Activated naive CD4-positive, alpha-beta T cell treated with anti-CD3 and anti-CD28 coated beads, Interleukin-2, amount 10 ng/mL, durations not matched to agents 7 days and 5 days (primary cell): ENCODE data around the gene LRRC4.

Source experiments
- CTCF ChIA-PET: fragments of 350-600 bp; sonication (Branson Sonifier 250); formaldehyde crosslinking; loops from one replicate; lab custom pipeline; 2021; ENCODE audit warnings: antibody characterized with exemption; lab: Charles Lee
- DNase-seq: peaks from one replicate; pipeline ENCODE4 v3.0.0-alpha.2; 2020
- H3K27ac Mint-ChIP-seq: one replicate; pipeline ENCODE4 v1.8.0; 2021; ENCODE audit warnings: mild to moderate bottlenecking, moderate library complexity, mixed read lengths
- H3K27me3 Mint-ChIP-seq: one replicate; pipeline ENCODE4 v1.8.0; 2021; ENCODE audit warnings: mild to moderate bottlenecking, mixed read lengths
- H3K36me3 Mint-ChIP-seq: one replicate; pipeline ENCODE4 v1.8.0; 2021; ENCODE audit warnings: mixed read lengths
- H3K4me1 Mint-ChIP-seq: one replicate; pipeline ENCODE4 v1.8.0; 2021; ENCODE audit warnings: mixed read lengths
- H3K4me3 Mint-ChIP-seq: one replicate; pipeline ENCODE4 v1.8.0; 2021; ENCODE audit warnings: mild to moderate bottlenecking, moderate library complexity, mixed read lengths
- H3K9me3 Mint-ChIP-seq: one replicate; pipeline ENCODE4 v1.8.0; 2021; ENCODE audit warnings: mixed read lengths

Gene LRRC4

GRCh38 chr7:128069373-128070364 lies 38.4 kb upstream of the LRRC4 start:
- Mint-ChIP-seq H3K4me3 (no peak overlapping the region), H3K36me3 (peaks cover 8% of the 10 kb centered on the region), H3K27ac (peak overlapping the region; percentile 52), H3K4me1 (peaks cover 20% of the 10 kb centered on the region), H3K9me3 (no peaks in the 10 kb centered on the region), H3K27me3 (no peaks in the 10 kb centered on the region)
- DNase-seq: no peak
- CTCF ChIA-PET: interaction anchor here (1.1 to 1.4 kb wide), 4 partner anchors 15 to 278 kb away, joined by 3 to 5 read pairs (median 4); no protein-coding TSS in a partner anchor

- H3K27ac Mint-ChIP-seq: no peak overlapping the region
- no peaks in the 10 kb centered on the region for H3K9me3 Mint-ChIP-seq
- peaks cover 20% of the 10 kb centered on the region for H3K4me1 Mint-ChIP-seq
Observed at GRCh38 chr7:128068785-128069184, 37.5 kb upstream of the LRRC4 start.

GRCh38 chr7:128067983-128068382 lies 36.7 kb upstream of the LRRC4 start:
- CTCF ChIA-PET: no interaction called here
- DNase-seq: no peak
- Mint-ChIP-seq H3K36me3 (peaks cover 9% of the 10 kb centered on the region), H3K4me1 (peaks cover 20% of the 10 kb centered on the region), H3K9me3 (no peaks in the 10 kb centered on the region), H3K27ac (no peak overlapping the region), H3K27me3 (no peaks in the 10 kb centered on the region), H3K4me3 (no peak overlapping the region)

More at GRCh38 chr7:128068785-128069184, 37.5 kb upstream of the LRRC4 start:
- Mint-ChIP-seq H3K27me3 (no peaks in the 10 kb centered on the region), H3K4me3 (no peak overlapping the region), H3K36me3 (peaks cover 5% of the 10 kb centered on the region)
- CTCF ChIA-PET: interaction anchor here (1.1 to 1.4 kb wide), 4 partner anchors 14 to 277 kb away, joined by 3 to 5 read pairs (median 4); no protein-coding TSS in a partner anchor
- no peak for DNase-seq

GRCh38 chr7:128066858-128067257 lies 35.6 kb upstream of the LRRC4 start:
- Mint-ChIP-seq H3K36me3 (peaks cover 9% of the 10 kb centered on the region), H3K27me3 (no peaks in the 10 kb centered on the region), H3K4me3 (no peak overlapping the region), H3K9me3 (no peaks in the 10 kb centered on the region), H3K4me1 (peaks cover 20% of the 10 kb centered on the region), H3K27ac (no peak overlapping the region)
- CTCF ChIA-PET: no interaction called here
- DNase-seq: no peak

GRCh38 chr7:128066395-128066794 lies 35.2 kb upstream of the LRRC4 start:
- H3K4me1 Mint-ChIP-seq: peaks cover 17% of the 10 kb centered on the region
- H3K9me3 Mint-ChIP-seq: no peaks in the 10 kb centered on the region
- no peak overlapping the region for H3K4me3 Mint-ChIP-seq
- H3K36me3 Mint-ChIP-seq: peaks cover 8% of the 10 kb centered on the region
- no peak for DNase-seq
- H3K27ac Mint-ChIP-seq: no peak overlapping the region
- CTCF ChIA-PET: no interaction called here
- H3K27me3 Mint-ChIP-seq: no peaks in the 10 kb centered on the region

- Mint-ChIP-seq H3K36me3 (peaks cover 6% of the 10 kb centered on the region), H3K4me1 (peaks cover 12% of the 10 kb centered on the region), H3K9me3 (no peaks in the 10 kb centered on the region)
Observed at GRCh38 chr7:128065872-128066271, 34.6 kb upstream of the LRRC4 start.

GRCh38 chr7:128063088-128063487 lies 31.9 kb upstream of the LRRC4 start:
- H3K4me1 Mint-ChIP-seq: peaks cover 35% of the 10 kb centered on the region
- no peak for DNase-seq

More at GRCh38 chr7:128065872-128066271, 34.6 kb upstream of the LRRC4 start:
- Mint-ChIP-seq H3K27me3 (no peaks in the 10 kb centered on the region), H3K4me3 (no peak overlapping the region), H3K27ac (no peak overlapping the region)
- CTCF ChIA-PET: no interaction called here
- no peak for DNase-seq

GRCh38 chr7:128060018-128060417 lies 28.8 kb upstream of the LRRC4 start:
- peaks cover 12% of the 10 kb centered on the region for H3K36me3 Mint-ChIP-seq
- CTCF ChIA-PET: interaction anchor here (0.7 kb wide), 1 partner anchor 352 kb away, joined by 3 read pairs; no protein-coding TSS in a partner anchor
- peak overlapping the region; percentile 84 for H3K27ac Mint-ChIP-seq
- H3K4me1 Mint-ChIP-seq: peaks cover 43% of the 10 kb centered on the region
- DNase-seq: no peak
- no peaks in the 10 kb centered on the region for H3K27me3 Mint-ChIP-seq
- H3K9me3 Mint-ChIP-seq: no peaks in the 10 kb centered on the region
- no peak overlapping the region for H3K4me3 Mint-ChIP-seq

More at GRCh38 chr7:128063088-128063487, 31.9 kb upstream of the LRRC4 start:
- Mint-ChIP-seq H3K4me3 (no peak overlapping the region), H3K36me3 (peaks cover 9% of the 10 kb centered on the region), H3K9me3 (no peaks in the 10 kb centered on the region), H3K27ac (no peak overlapping the region), H3K27me3 (no peaks in the 10 kb centered on the region)
- CTCF ChIA-PET: interaction anchor here (1.4 kb wide), 1 partner anchor 354 kb away, joined by 3 read pairs; no protein-coding TSS in a partner anchor

GRCh38 chr7:128059143-128059988 lies 28.1 kb upstream of the LRRC4 start:
- Mint-ChIP-seq H3K9me3 (no peaks in the 10 kb centered on the region), H3K4me3 (no peak overlapping the region), H3K27ac (peak overlapping the region; percentile 84), H3K4me1 (peaks cover 43% of the 10 kb centered on the region), H3K27me3 (no peaks in the 10 kb centered on the region), H3K36me3 (peaks cover 12% of the 10 kb centered on the region)
- DNase-seq: peak; percentile 38
- CTCF ChIA-PET: interaction anchor here (0.7 kb wide), 1 partner anchor 351 kb away, joined by 3 read pairs; no protein-coding TSS in a partner anchor

GRCh38 chr7:128057909-128058308 lies 26.7 kb upstream of the LRRC4 start:
- CTCF ChIA-PET: no interaction called here
- H3K9me3 Mint-ChIP-seq: no peaks in the 10 kb centered on the region
- H3K4me1 Mint-ChIP-seq: peaks cover 47% of the 10 kb centered on the region
- H3K27ac Mint-ChIP-seq: no peak overlapping the region
- no peak overlapping the region for H3K4me3 Mint-ChIP-seq
- DNase-seq: no peak
- no peaks in the 10 kb centered on the region for H3K27me3 Mint-ChIP-seq
- H3K36me3 Mint-ChIP-seq: peaks cover 7% of the 10 kb centered on the region

GRCh38 chr7:128056901-128057300 lies 25.7 kb upstream of the LRRC4 start:
- DNase-seq: no peak
- Mint-ChIP-seq H3K27ac (no peak overlapping the region), H3K27me3 (no peaks in the 10 kb centered on the region), H3K9me3 (no peaks in the 10 kb centered on the region), H3K36me3 (peaks cover 7% of the 10 kb centered on the region), H3K4me1 (peaks cover 55% of the 10 kb centered on the region), H3K4me3 (no peak overlapping the region)
- CTCF ChIA-PET: no interaction called here

GRCh38 chr7:128055637-128056036 lies 24.4 kb upstream of the LRRC4 start:
- no peak for DNase-seq
- H3K36me3 Mint-ChIP-seq: peaks cover 7% of the 10 kb centered on the region
- no peak overlapping the region for H3K27ac Mint-ChIP-seq
- CTCF ChIA-PET: interaction anchor here (1.1 kb wide), 1 partner anchor 348 kb away, joined by 4 read pairs; no protein-coding TSS in a partner anchor
- H3K27me3 Mint-ChIP-seq: no peaks in the 10 kb centered on the region
- peaks cover 55% of the 10 kb centered on the region for H3K4me1 Mint-ChIP-seq
- no peak overlapping the region for H3K4me3 Mint-ChIP-seq
- H3K9me3 Mint-ChIP-seq: no peaks in the 10 kb centered on the region

GRCh38 chr7:128054511-128054910 lies 23.3 kb upstream of the LRRC4 start:
- peaks cover 4% of the 10 kb centered on the region for H3K36me3 Mint-ChIP-seq
- no peak overlapping the region for H3K27ac Mint-ChIP-seq
- peaks cover 43% of the 10 kb centered on the region for H3K4me1 Mint-ChIP-seq
- no peaks in the 10 kb centered on the region for H3K9me3 Mint-ChIP-seq
- no peak for DNase-seq
- H3K4me3 Mint-ChIP-seq: no peak overlapping the region
- CTCF ChIA-PET: interaction anchor here (0.8 to 1.6 kb wide), 3 partner anchors 14 to 347 kb away, joined by 3 to 5 read pairs (median 4); no protein-coding TSS in a partner anchor
- no peaks in the 10 kb centered on the region for H3K27me3 Mint-ChIP-seq
